Measurements from ENCODE around the gene CFD.
"Not testable (repeated sequence)": the region's sequence is repeated elsewhere in the genome, so short reads cannot be mapped to it uniquely, and the experiment has no call there.

DNA sequence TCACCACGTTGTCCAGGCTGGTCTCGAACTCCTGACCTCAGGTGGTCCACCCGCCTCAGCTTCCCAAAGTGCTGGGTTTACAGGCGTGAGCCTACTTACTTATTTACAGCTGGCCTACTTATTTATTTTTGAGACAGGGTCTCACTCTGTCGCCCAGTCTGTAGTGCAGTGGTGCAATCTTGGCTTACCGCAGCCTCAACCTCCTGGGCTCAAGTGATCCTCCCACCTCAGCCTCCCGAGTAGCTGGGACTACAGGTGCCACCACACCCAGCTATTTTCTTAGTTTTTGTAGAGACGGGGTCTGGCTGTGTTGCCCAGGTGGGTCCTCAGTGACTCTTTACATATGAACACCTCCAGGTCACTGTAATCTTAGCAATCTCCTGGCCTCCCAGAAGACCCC lies 10.3 kb upstream of the CFD start:
- TF ChIP-seq CTCF (conservative IDR thresholded peaks at IDR 0.05; ENCODE audit: low read length); EZH2phosphoT487 (IDR thresholded peaks at IDR 0.05; ENCODE audit: borderline replicate concordance, low read depth, low read length): not testable (repeated sequence)
